ENCODE measurements around the gene ARF1.

The ARF1 gene

DNA sequence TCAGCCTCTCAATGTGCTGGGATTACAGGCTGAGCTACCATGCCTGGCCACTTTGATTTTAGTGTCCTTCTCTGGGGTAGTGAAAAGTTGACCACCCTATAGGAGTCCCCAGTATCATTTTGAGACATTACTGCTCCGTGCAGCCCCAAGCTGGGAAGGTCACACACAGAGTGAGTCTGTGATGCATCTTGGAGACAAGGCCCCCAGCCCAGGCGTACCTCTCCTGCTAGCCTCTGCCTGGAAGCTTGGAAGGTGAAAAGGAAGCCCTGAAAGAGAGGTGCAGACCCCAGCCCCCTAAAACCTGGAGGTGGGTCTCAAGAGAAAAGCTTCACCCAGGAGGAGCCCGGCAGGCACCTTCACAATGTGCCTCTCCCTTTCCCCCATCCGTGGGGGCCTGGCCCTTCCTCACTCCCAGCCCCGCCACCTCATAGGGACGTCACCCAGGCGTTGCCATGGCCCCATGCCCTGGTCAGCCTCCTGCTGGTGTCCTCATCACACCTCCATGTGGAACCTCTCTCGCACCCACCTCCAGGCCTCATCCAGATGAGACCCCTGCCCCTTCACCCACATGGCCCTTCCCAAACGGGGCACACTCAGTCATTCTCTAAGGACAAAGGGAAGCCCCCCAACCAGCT, 5.6 kb upstream of the ARF1 start:
- TF ChIP-seq, protein P1, sequence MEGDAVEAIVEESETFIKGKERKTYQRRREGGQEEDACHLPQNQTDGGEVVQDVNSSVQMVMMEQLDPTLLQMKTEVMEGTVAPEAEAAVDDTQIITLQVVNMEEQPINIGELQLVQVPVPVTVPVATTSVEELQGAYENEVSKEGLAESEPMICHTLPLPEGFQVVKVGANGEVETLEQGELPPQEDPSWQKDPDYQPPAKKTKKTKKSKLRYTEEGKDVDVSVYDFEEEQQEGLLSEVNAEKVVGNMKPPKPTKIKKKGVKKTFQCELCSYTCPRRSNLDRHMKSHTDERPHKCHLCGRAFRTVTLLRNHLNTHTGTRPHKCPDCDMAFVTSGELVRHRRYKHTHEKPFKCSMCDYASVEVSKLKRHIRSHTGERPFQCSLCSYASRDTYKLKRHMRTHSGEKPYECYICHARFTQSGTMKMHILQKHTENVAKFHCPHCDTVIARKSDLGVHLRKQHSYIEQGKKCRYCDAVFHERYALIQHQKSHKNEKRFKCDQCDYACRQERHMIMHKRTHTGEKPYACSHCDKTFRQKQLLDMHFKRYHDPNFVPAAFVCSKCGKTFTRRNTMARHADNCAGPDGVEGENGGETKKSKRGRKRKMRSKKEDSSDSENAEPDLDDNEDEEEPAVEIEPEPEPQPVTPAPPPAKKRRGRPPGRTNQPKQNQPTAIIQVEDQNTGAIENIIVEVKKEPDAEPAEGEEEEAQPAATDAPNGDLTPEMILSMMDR (IDR thresholded peaks at IDR 0.05; ENCODE audit: low read depth, low read length, missing control alignments) = no peak
- H3K4me3 ChIP-seq (ENCODE audit: low read depth, low read length) = no peak overlapping the region
- no peak for DNase-seq (ENCODE audit: low read depth)

DNA sequence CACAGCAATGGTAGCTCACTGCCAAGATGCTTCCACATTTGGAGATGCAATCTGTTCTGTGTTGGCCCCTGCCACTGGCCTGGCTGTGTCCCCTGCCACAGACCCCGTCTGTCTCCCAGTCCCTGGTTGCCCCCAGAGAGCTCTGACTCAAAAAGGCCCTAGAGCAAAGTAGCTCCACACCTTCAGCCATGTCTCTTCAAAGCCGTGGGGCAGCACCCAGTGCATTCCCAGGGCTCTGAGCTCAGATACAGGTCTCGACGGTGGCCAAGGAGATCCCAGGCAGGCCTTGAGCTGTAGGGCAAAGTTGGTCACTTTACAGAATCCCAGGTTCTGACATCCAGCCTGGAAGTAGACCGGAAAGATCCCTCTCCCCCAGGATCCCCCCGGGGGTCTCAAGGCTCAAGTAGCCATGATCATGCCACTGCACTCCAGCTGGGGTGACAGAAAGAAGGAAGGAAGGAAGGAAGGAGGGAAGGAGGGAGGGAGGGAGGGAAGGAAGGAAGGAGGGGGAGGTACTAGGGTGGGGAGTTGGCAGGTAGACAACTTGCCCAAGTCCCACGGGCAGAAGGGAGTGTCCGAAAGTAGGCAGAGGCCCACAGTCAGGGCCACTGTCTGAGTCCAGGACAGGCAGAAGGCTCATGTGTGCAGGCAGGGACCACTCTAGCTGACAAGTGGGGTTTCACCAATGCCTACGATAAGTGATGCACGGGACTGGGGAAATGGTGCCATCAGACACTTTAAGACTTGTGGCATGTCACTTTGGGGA, 4.8 kb upstream of the ARF1 start:
- no peak overlapping the region for H3K4me3 ChIP-seq (ENCODE audit: low read depth, low read length)
- TF ChIP-seq, protein P1 (IDR thresholded peaks at IDR 0.05; ENCODE audit: low read depth, low read length, missing control alignments) = no peak
- DNase-seq (ENCODE audit: low read depth) = no peak

DNA sequence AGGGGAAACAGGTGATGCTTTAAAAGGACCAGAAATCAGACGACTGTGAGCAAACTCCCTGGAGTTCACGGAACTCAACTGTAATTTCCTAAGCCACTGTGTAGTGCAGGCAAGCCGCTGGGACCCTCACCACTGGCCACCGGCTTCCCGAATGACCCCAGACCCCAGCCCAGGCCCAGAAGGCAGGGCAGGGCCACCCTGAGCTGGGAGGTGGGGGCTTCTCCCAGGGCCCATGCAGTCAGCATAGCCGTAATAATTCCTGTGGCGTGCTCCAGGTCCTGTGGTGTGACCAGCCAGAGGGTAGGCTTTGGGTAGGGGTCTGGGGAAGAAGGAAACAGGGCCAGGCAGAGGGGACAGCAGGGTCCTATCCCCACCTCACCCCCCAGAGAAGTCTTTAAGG, 3.5 kb upstream of the ARF1 start:
- DNase-seq (ENCODE audit: low read depth) = no peak
- TF ChIP-seq, protein P1 (IDR thresholded peaks at IDR 0.05; ENCODE audit: low read depth, low read length, missing control alignments) = no peak
- no peak overlapping the region for H3K4me3 ChIP-seq (ENCODE audit: low read depth, low read length)

DNA sequence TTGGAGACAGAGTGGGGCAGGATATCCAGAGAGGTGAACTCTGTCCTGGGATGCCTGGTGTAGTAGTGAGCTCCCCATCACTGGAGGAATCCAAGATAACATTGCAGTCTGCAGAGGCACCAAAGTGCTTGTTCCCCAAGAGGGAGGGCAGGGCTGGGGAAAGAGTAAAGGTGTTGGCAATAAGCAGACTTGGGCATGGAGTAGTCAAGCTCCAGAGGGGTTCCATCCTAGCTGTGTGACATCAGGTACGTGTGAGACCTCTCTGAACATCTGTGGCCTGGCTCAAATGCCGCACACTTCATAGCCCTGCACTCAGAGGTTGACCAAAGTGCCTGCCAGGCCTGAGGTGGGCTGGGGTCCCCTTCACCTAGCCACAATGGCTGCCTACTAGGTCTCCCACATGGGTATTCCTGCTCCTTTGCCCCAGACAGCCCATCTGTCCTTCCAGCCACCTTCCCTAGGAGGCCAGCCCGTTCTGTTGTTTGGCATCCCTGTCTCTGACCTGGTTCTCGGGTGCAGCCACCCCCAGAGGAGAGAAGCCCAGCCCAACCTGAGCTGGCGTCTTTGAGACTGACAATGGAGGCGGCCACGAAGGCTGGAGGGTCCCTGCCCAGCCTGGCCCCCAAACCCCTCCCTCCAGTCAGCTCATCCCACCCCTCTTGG, 2.8 kb upstream of the ARF1 start:
- H3K4me3 ChIP-seq (ENCODE audit: low read depth, low read length) = no peak overlapping the region
- TF ChIP-seq, protein P1 (IDR thresholded peaks at IDR 0.05; ENCODE audit: low read depth, low read length, missing control alignments) = no peak

DNA sequence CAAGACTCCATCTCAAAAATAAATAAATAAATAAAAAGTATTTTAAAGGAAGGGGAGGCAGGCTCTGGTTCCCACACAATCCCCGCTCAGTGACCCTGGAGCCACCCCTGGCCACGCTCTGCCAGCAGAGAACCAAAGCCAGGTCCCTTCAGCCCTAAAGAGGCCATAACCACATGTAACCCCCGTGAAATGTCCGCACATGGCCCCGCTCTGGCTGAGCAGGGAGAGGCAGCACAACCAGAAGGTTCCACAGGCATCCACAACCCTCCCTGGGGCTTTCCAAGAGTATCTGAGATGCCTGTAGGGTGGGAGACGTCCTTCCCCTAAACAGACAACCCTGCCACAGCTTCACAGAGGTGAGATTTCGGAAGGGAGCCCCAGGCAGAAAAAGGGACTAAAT, 1.4 kb upstream of the ARF1 start:
- peak overlapping the region; percentile 83 for H3K4me3 ChIP-seq (ENCODE audit: low read depth, low read length)
- no peak for DNase-seq (ENCODE audit: low read depth)
- TF ChIP-seq, protein P1 (IDR thresholded peaks at IDR 0.05; ENCODE audit: low read depth, low read length, missing control alignments) = no peak

More for the DNA sequence above, 2.8 kb upstream of the ARF1 start:
- no peak for DNase-seq (ENCODE audit: low read depth)

DNA sequence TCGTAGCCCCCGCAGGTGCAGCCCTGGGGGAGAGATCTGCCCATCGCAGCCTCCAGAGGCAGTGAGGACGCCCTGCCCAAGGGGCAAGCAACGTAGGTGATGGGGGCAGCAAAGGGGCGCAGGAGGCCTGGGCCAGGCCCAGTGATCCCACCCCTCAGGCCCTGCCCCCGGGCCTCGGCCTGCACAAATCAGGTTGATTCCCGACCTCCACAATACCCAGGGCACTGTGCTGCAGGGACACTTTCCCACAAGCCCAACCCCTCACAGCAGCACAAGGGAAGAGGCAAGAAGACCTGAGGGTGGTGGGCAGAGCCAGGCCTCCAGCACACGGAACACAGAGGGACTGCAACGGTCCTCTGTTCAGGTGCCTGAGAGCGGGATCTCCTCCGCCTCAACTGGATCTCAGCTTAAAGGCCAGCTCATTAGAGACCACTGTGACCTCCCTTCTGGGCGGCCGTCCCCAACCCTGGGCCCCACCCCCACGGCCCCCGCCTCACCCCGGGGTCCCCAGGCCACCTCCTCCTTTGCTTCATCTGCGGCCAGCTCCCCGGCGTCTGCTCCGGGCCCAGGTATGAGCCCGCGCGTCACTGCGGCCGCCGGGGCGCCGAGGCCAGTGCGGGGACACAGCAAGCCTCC, 812 bp upstream of the ARF1 start:
- H3K4me3 ChIP-seq (ENCODE audit: low read depth, low read length) = peak overlapping the region; percentile 83
- TF ChIP-seq, protein P1 (IDR thresholded peaks at IDR 0.05; ENCODE audit: low read depth, low read length, missing control alignments) = no peak
- DNase-seq (ENCODE audit: low read depth) = no peak
